GM19193 (cell line): ENCODE measurements around the gene CA11.
A peak's percentile ranks its signal among the peaks of the same experiment; 100 is the strongest.

ENCODE experiments used
- POLR2A ChIP-seq: IDR thresholded peaks from 4 replicates; pipeline ENCODE4 v1.6.1; 2011; ENCODE audit not compliant: insufficient read depth, insufficient read length; ENCODE audit errors: extremely low read depth

Gene CA11

GRCh38 chr19:48614436-48615230, 31.4 kb downstream of the CA11 start, which contains the start of gene FAM83E:
Gene FAM83E, minus strand, starts transcription at chr19:48615076. Its CDS starts 1,704 bp downstream, at chr19:48613372.
- TF ChIP-seq POLR2A: peak; percentile 38

- peak; percentile 50 for TF ChIP-seq POLR2A
These were observed 32.0 kb downstream of the CA11 start for GRCh38 chr19:48613852-48614435.

GRCh38 chr19:48613024-48613851, 32.7 kb downstream of the CA11 start:
- peak; percentile 3 for TF ChIP-seq POLR2A

- TF ChIP-seq POLR2A: no peak
These were observed 34.1 kb downstream of the CA11 start for GRCh38 chr19:48611872-48612271.

- TF ChIP-seq POLR2A: no peak
These were observed 36.3 kb downstream of the CA11 start for GRCh38 chr19:48609571-48610108.

- no peak for TF ChIP-seq POLR2A
These were observed 37.2 kb downstream of the CA11 start for GRCh38 chr19:48608798-48609263.

- TF ChIP-seq POLR2A: no peak
These were observed 38.6 kb downstream of the CA11 start for GRCh38 chr19:48607359-48607755.

GRCh38 chr19:48606463-48607358, 39.3 kb downstream of the CA11 start, which contains the start of gene SPACA4:
Gene SPACA4, plus strand, starts transcription at chr19:48606742. Its CDS starts 237 bp downstream, at chr19:48606979.
- no peak for TF ChIP-seq POLR2A

GRCh38 chr19:48603850-48604249, 42.1 kb downstream of the CA11 start:
- TF ChIP-seq POLR2A: no peak

GRCh38 chr19:48603449-48603848, 42.5 kb downstream of the CA11 start:
- TF ChIP-seq POLR2A: no peak

- TF ChIP-seq POLR2A: no peak
These were observed 43.0 kb downstream of the CA11 start for GRCh38 chr19:48603001-48603400.

- no peak for TF ChIP-seq POLR2A
These were observed 45.1 kb downstream of the CA11 start for GRCh38 chr19:48600679-48601417.

GRCh38 chr19:48598996-48599700, 46.8 kb downstream of the CA11 start:
- no peak for TF ChIP-seq POLR2A
